ENCODE measurements around the gene AHI1.

Gene AHI1

DNA sequence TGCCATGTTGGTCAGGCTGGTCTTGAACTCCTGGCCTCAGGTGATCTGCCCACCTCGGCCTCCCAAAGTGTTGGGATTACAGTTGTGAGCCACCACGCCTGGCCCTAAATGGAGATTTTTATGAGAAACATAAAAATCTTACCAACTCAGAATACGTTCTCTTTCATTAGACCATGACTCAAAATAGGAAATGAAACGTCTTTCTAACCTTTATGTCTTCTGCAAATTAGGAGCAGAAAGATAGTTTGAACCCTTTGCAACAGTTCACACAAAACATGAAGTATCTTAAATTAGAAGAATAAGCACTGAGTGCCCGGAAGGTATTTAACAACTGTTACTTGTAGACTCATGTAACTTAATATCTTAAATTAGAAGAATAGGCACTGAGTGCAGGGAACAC, 48.3 kb downstream of the AHI1 start:
- no peak for DNase-seq

DNA sequence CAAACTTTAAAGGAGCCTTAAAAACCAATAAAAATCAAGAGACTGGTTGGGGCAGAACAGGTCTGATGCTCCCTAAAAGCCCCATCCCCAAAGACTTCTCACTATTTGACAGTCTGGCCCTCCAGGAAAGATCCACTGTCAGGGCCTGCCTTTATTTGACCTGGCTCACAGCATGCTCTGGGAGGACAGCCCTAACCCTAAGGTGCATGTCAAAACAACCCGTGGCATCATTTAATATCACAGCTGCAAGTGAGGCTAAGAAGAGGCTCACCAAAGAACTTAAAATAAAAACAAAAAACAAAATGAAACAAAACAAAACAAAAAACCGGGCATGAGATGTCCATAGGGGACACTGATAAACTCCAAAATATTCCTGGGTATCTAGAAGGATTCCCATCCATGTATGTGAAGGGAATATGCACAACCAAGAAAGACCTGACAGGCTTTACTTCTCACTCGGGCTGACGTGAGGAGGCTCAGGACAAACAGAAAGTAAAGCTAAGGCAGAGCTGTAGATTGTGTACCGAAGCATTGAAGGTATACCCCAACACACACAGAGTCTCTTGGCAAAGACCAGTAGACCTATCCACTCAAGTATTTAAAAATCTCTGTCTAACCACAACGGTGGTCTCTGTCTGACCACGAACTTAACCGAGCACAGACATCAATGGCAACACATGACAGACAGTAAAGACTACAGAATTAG, 57.3 kb downstream of the AHI1 start:
- no peak for DNase-seq

- DNase-seq: no peak
Measured at GRCh38 chr6:135439549-135439948, 58.0 kb downstream of the AHI1 start.

DNA sequence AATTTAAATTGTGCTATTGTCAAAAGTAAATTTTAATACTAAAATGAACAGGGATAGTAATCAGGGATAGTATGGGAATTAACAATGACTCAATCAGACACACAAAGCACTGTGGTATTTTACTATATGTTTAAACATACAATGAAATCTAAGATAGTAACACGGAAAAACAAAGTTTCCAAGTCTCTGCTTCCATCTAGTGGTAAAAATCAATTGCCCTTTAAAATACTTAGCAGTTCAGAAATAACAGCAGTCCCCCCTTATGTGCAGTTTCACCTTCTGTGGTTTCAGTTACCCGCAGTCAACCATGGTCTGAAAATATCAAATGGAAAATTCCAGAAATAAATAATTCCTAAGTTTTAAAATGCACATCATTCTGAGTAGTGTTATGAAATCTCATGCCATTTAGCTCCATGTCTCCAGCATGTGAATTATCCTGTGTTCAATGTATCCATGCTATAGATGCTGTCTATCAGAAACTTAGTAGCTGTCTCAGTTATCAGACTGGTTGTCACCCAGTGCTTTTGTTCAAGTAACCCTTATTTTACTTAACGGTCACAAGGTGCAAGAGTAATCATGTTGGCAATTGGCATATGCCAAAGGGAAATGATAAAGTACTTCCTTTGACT, 58.5 kb downstream of the AHI1 start:
- DNase-seq: no peak

- no peak for DNase-seq
Measured at GRCh38 chr6:135434991-135435390, 62.5 kb downstream of the AHI1 start.

DNA sequence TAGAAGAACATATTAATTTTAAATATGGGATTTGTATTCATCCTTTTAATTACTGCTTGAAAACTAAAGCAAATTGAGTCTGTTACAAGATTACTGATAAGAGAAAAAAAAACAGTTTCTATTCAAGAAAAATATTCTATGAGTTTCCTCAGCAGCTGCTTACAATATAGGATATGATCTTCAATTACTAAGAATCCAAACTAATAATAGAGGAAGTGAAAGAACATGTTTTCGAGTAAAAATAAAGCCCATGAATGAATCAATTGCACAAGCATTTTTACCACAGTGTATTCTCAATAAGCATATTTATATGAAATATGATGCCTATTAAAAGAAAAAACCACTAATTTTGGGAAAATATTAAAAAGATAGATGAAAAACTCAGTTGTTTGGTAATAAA, 63.4 kb downstream of the AHI1 start:
- no peak for DNase-seq

- no peak for DNase-seq
Measured at GRCh38 chr6:135428078-135428477, 69.5 kb downstream of the AHI1 start.

- DNase-seq: no peak
Measured at GRCh38 chr6:135426833-135427232, 70.7 kb downstream of the AHI1 start.

- no peak for DNase-seq
Measured at GRCh38 chr6:135424385-135424784, 73.2 kb downstream of the AHI1 start.

GRCh38 chr6:135423649-135424128, 73.9 kb downstream of the AHI1 start:
- no peak for DNase-seq

GRCh38 chr6:135419162-135419561, 78.4 kb downstream of the AHI1 start:
- no peak for DNase-seq

- DNase-seq: no peak
Measured at GRCh38 chr6:135418040-135418760, 79.3 kb downstream of the AHI1 start.

GRCh38 chr6:135412761-135413160, 84.8 kb downstream of the AHI1 start:
- DNase-seq: no peak

- no peak for DNase-seq
Measured at GRCh38 chr6:135411849-135412248, 85.7 kb downstream of the AHI1 start.

GRCh38 chr6:135411339-135411738, 86.2 kb downstream of the AHI1 start:
- DNase-seq: no peak

DNA sequence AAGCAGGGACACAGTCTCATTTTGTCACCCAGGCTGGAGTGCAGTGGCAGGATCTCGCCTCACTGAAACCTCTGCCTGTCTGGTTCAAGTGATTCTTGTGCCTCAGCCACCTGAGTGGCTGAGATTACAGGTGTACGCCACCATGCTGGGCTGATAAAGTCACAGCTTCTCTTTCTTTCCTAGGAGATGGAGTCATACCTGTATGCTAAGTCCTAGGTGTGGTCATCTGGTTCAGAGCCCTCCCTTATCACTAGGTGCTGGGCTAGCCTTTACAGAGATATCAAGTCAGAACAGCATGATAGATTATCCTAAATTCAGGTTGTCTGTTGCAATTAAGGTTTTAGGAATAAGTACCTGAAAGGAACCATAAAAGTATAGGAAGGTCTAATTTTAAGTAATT, 86.7 kb downstream of the AHI1 start:
- DNase-seq: no peak

DNA sequence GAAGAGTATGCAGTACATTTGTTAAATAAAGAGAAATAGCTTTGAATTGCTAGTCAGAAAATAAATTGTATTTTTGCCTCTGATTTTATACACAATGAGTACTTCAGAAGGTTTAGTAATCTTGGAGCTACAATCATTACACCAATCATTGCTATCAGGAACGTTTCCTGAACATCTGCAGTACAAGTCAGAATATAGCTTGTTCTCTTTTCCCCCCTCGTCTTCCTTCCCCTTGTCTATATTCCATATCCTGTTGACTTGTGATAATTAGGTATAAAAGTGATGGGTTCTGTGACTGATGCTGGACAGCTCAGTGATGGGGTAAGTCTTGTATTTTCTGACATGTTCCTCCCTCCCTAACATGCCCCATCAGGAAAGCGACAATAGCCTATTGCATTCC, 94.0 kb downstream of the AHI1 start:
- DNase-seq: no peak

- DNase-seq: no peak
Measured at GRCh38 chr6:135402311-135402710, 95.2 kb downstream of the AHI1 start.

GRCh38 chr6:135397172-135397952, 100.2 kb downstream of the AHI1 start:
- DNase-seq: no peak

- no peak for DNase-seq
Measured at GRCh38 chr6:135395136-135395535, 102.4 kb downstream of the AHI1 start.

- no peak for DNase-seq
Measured at GRCh38 chr6:135393289-135393688, 104.3 kb downstream of the AHI1 start.

DNA sequence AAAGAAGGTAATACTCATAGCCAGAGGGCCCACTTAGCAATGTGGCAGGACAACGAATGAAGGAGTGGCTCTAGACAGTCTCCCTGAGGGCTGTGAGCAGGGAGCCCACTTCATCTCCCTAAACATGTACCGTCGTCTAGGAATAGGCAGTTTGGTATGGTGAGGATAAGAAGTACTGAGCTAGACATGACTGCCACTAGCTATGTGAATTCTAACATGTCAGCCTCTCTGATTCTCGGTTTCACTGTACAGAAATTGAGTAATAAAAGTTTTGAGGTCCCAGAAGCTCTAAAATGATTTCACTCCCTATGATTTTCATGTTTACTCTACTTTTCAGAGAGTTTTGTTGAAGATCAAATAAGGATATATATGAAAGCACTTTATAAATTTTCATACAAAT, 107.1 kb downstream of the AHI1 start:
- no peak for DNase-seq

GRCh38 chr6:135385299-135385698, 112.2 kb downstream of the AHI1 start:
- no peak for DNase-seq

All from stimulated activated CD4-positive, alpha-beta T cell treated with anti-CD3 and anti-CD28 coated beads, Interleukin-4, amount 100 ng/mL, for 24 hours (primary cell).